Renal cortex interstitium (tissue), 11 donors: ENCODE data around the gene JCHAIN. TPM values are rescaled to one million over a fixed set of nuclear protein-coding genes. Genes with fewer than 3 reads are reported as not detected.

Source experiments
- DNase-seq, 11 donors: peaks; one replicate each; pipeline ENCODE4 v3.0.0-alpha.2; 2013; ENCODE audit warnings: low read depth in 9 of 11, low spot score in 4 of 11; ENCODE audit errors: extremely low read depth in 1 of 11
- polyA plus RNA-seq, 3 donors: library from polyadenylated mRNA; unstranded; fragments of 120-200 nt; gene quantifications; one replicate each; pipeline ENCODE4 v1.2.1, GENCODE V29; 2013; ENCODE audit not compliant: insufficient read length in 3 of 3

The JCHAIN gene
- polyA plus RNA-seq, 3 donors = 0.44 to 1.2 (median 0.88) TPM

DNA sequence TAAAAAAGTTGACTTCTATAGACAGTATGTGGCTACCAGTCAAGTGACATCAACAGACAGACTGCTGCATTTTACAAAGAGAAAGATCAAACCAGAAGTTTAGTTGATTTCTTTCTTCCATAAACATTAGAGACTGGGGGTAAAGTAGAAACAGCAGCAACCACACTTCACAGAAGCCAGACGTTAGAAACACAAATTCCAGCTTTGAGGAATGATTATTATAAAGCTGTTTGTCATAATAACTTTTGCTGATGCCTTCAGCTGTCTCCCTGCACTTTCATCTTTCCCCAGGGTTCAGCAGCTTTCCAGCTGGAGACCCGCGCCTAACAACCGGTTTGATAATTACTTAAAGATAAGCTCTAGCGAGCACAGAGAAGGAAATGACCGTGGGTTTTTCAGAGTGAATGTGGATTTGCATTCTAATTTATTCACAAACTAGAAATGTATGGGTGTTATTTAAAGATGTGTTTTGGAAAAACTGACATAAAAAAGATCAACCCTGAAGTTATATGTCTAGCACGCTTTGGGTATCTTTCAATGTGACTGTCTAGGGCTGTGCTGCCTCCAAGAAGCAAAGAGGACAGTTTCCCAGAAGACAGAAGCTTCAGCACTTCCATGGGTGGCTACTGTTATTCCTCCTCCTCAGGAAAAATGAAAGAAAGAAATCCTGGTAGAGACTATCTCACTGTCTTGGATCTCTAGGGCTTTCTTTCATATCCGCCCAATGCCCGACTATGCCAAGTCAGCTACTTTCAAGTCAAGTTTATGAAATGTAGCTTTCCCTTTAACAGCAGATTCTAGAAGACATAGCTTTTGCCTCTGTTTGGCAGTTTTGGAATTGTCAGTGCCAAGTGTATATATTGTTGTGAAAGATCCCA is 52.8 kb downstream of the JCHAIN start:
- peak in 2 of 11 donors; percentile 58 to 61 for DNase-seq

DNA sequence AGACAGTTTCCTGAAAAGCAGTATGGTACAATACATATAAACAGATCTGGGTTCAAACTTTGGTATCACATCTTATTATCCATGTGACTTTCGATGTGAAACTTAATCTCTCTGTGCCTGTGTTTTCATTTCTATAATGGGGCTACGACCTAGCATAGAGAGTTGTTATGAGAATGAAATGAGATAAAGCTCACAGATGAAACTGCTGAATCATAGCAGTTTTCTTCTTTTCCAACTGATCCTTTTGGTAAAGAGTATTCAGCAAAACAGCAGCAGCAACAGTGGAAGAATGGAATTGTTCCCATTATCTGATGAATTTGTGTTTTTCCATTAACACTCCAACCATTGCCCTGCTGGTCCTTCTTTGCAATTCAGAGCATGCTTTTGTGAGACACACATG is 58.0 kb downstream of the JCHAIN start:
- no peak for DNase-seq

DNA sequence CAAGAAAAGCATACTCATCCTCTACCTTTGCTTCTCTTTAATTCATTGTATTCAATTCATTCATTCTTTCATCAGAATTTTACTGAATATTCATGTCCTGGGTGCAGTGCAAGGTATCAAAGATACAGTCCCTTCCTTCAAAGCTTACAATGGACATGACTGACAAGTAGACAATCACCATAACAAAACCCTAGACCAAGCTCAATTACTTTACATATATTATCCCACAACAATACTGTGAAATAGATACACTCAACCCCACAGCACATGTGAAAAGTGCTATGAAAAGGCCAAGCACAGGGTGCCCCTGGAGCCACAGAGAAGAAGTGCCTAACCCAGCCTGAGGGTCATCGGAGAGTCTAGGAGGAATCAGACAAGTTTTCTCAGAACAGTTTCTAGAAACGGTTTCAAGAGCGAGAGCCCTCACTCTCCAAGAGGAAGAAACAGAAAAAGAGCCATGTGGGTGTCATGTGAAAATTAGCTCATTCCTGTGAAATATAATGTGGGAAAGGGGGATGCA is 58.9 kb downstream of the JCHAIN start:
- DNase-seq = no peak

DNA sequence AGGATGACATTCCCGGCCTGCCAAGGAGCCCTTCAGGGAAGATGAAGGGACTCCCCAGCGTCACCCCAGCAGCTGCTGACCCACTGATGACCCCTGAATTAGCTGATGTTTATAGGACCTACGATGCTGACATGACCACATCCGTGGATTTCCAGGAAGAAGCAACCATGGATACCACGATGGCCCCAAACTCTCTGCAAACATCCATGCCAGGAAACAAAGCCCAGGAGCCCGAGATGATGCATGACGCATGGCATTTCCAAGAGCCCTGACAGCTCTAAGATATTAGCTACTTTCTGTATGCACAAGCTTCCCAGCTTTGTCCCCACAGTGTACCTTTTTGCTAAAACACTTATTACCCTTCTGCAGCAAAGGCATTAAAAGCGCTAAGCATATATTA is 59.8 kb downstream of the JCHAIN start:
- DNase-seq = no peak

Other genes with a start within 250 kb of the JCHAIN start
- gene MUC7, start 194.3 kb downstream of the JCHAIN start, polyA plus RNA-seq = under 1 TPM in 1 of 3 donors, not detected in 2; 0.34 TPM
- gene AMTN, start 147.9 kb downstream of the JCHAIN start, polyA plus RNA-seq = not detected
- 1 to 10 TPM; 1.4 to 1.7 (median 1.6) TPM for gene AMBN, start 74.3 kb downstream of the JCHAIN start, polyA plus RNA-seq
- 1 to 10 TPM; 4.0 to 7.2 (median 6.8) TPM for gene ENAM, start 37.8 kb downstream of the JCHAIN start, polyA plus RNA-seq
- 10 to 100 TPM; 41.4 to 56.0 (median 49.5) TPM for gene UTP3, start 22.0 kb upstream of the JCHAIN start, polyA plus RNA-seq
- gene RUFY3, start 55.5 kb upstream of the JCHAIN start, polyA plus RNA-seq = 100 to 1,000 TPM; 102 to 205 (median 113) TPM
- gene GRSF1, start 173.4 kb upstream of the JCHAIN start, polyA plus RNA-seq = 100 to 1,000 TPM; 119 to 146 (median 128) TPM
- 10 to 100 TPM; 35.2 to 73.4 (median 48.4) TPM for gene MOB1B, start 235.9 kb upstream of the JCHAIN start, polyA plus RNA-seq